Vagina (tissue), 2 donors: ENCODE results near the gene NPRL2. TPM values are rescaled to one million over a fixed set of nuclear protein-coding genes. Genes with fewer than 3 reads are reported as not detected.

Source experiments
- DNase-seq, 2 donors: peaks; one replicate each; pipeline ENCODE4 v3.0.0-alpha.2; 2017; ENCODE audit errors: extremely low spot score in 2 of 2
- H3K27ac ChIP-seq: fragments of 200-600 bp; sonication (generic); one replicate; pipeline ENCODE4 v1.5.1; 2019
- H3K27me3 ChIP-seq: fragments of 200-600 bp; sonication (generic); one replicate; pipeline ENCODE4 v1.5.1; 2019
- H3K36me3 ChIP-seq, 2 donors: fragments of 200-600 bp; sonication (generic); one replicate each; pipeline ENCODE4 v1.5.1; 2017 to 2019
- H3K4me1 ChIP-seq: fragments of 200-600 bp; sonication (generic); one replicate; pipeline ENCODE4 v1.5.1; 2019
- H3K4me3 ChIP-seq, 2 donors: fragments of 200-600 bp; sonication (generic); 1 replicate in 1 of 2; 2 replicates in 1 of 2; pipeline ENCODE4 v1.5.1; 2016 to 2019
- H3K9me3 ChIP-seq: fragments of 200-600 bp; sonication (generic); one replicate; pipeline ENCODE4 v1.5.1; 2019
- CTCF ChIP-seq, 3 experiments: fragments of 450-650 bp in 2 of 3; fragments of 200-600 bp in 1 of 3; sonication (generic) in 1 of 3; IDR thresholded peaks; one replicate each; pipeline ENCODE4 v1.5.1; 2017 to 2019; ENCODE audit warnings: antibody characterized with exemption in 3 of 3, mild to moderate bottlenecking in 2 of 3, moderate library complexity in 2 of 3
- POLR2A ChIP-seq, 2 donors: fragments of 450-650 bp; IDR thresholded peaks; one replicate each; pipeline ENCODE4 v1.6.1; 2017; ENCODE audit warnings: antibody characterized with exemption in 2 of 2, mild to moderate bottlenecking in 2 of 2, moderate library complexity in 2 of 2
- POLR2AphosphoS5 ChIP-seq, 2 donors: sonication (generic); formaldehyde crosslinking; IDR thresholded peaks; one replicate each; pipeline ENCODE4 v1.9.0; 2017; ENCODE audit warnings: antibody characterized with exemption in 2 of 2, mild to moderate bottlenecking in 2 of 2, low read depth in 1 of 2; ENCODE audit not compliant: insufficient read depth in 1 of 2
- intact Hi-C: fragments of 100-400 bp; cut with DNase I; formaldehyde crosslinking; loops from one replicate; pipeline ENCODE4 v1.15.1; 2023
- total RNA-seq: library from RNA; depleted of rRNA; stranded (reverse); fragments of >200 nt; gene quantifications from one replicate; pipeline ENCODE4 v1.2.3, GENCODE V29; 2016

NPRL2 gene
- total RNA-seq: 17.2 TPM

DNA sequence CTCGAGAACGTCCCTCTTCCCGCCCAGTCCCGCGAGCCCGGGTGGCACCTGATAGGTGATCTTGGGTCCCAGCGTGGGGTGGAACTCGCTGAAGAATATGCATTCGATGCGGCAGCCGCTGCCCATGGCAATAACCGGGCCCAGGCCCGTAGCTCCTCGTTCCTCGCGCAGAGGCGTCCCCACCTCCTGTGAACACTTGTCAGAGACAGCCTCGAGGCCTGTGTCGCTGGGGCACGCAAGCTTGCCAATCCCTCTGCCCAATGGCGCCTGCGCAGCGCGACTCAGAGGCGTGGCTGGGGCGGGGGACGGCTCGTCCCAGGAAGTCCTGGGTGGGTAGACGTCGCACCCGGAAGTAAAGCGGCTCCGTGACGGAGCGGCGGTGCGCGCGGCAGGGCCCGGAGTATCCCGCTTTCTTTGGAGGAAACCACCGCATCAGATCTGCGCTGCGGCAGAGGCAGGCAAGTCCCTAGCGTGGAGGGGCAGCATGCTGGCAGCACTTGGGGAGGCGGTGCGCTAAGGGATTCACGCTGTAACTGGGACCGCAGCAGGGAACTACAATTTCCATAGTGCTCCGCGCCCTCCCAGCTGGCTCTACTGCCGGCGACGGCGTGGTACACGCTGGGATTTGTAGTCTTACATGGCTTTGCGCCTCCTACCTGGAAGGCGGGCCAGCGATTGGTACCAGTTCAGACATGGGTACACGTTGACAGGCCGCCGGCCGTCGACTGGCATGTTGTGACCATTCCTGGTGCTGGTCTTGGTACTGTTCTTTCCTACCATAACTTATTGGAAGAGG lies at the start of gene NPRL2, which contains the start of gene CYB561D2:
NPRL2 (minus strand) TSS at position 249 of the 796 bp plus-strand sequence; CDS start at position 126, 123 bp downstream.
CYB561D2 (plus strand) TSS at position 336 of the 796 bp plus-strand sequence. CDS start 572 bp downstream, outside the sequence.
- peaks cover 43% of the 10 kb centered on the region for H3K4me1 ChIP-seq
- peak within 1 kb of the TSS; percentile 59 to 60 for H3K4me3 ChIP-seq
- peak; percentile 97 to 99 for DNase-seq
- peaks cover 0 to 31% of the 10 kb centered on the region in 2 donors for H3K36me3 ChIP-seq
- no peaks in the 10 kb centered on the region for H3K9me3 ChIP-seq
- TF ChIP-seq POLR2AphosphoS5 (IDR thresholded peaks at IDR 0.05; ENCODE audit: insufficient read depth in 1 of 2, low read depth in 1 of 2) (peak; percentile 97), CTCF (IDR thresholded peaks at IDR 0.05) (no peak), POLR2A (IDR thresholded peaks at IDR 0.05) (peak in 1 of 2 donors; percentile 64)
- H3K27me3 ChIP-seq: no peaks in the 10 kb centered on the region
- H3K27ac ChIP-seq: peak within 1 kb of the TSS; percentile 90
- intact Hi-C loops: no loop called here

DNA sequence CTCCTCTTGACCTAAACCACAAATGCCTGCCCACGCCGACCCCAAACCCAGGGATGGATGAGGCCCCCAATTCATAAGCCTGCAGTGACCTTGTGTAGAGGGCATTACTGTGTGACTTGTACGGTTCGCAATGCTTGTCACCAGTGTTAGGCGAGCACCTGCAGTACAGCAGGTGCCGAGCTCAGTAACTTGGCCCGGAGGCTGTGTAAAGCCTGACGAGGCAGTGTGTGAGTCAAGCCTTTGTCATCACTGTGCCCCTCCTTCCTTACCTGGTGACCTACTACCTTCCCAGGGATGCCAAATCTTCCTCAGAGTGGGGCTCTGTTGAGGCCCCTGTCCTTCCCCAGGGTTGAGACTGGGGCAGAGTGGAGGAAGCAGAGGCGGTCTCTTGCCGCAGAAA lies 45.9 kb upstream of the NPRL2 start:
- no peaks in the 10 kb centered on the region for H3K9me3 ChIP-seq
- TF ChIP-seq POLR2A (IDR thresholded peaks at IDR 0.05) (no peak), POLR2AphosphoS5 (IDR thresholded peaks at IDR 0.05; ENCODE audit: insufficient read depth in 1 of 2, low read depth in 1 of 2) (no peak), CTCF (IDR thresholded peaks at IDR 0.05) (no peak)
- no peak overlapping the region for H3K4me3 ChIP-seq
- no peaks in the 10 kb centered on the region for H3K36me3 ChIP-seq
- intact Hi-C loops: no loop called here
- H3K27me3 ChIP-seq: no peaks in the 10 kb centered on the region
- no peak overlapping the region for H3K27ac ChIP-seq
- H3K4me1 ChIP-seq: no peaks in the 10 kb centered on the region
- no peak for DNase-seq

GRCh38 chr3:50395070-50395860 lies 44.7 kb upstream of the NPRL2 start:
- H3K4me1 ChIP-seq: peaks cover 8% of the 10 kb centered on the region
- no peaks in the 10 kb centered on the region for H3K9me3 ChIP-seq
- no peak overlapping the region for H3K4me3 ChIP-seq
- H3K36me3 ChIP-seq: no peaks in the 10 kb centered on the region
- H3K27ac ChIP-seq: no peak overlapping the region
- intact Hi-C loops: no loop called here
- no peaks in the 10 kb centered on the region for H3K27me3 ChIP-seq
- DNase-seq: no peak
- TF ChIP-seq POLR2AphosphoS5 (IDR thresholded peaks at IDR 0.05; ENCODE audit: insufficient read depth in 1 of 2, low read depth in 1 of 2) (no peak), POLR2A (IDR thresholded peaks at IDR 0.05) (no peak), CTCF (IDR thresholded peaks at IDR 0.05) (no peak)

DNA sequence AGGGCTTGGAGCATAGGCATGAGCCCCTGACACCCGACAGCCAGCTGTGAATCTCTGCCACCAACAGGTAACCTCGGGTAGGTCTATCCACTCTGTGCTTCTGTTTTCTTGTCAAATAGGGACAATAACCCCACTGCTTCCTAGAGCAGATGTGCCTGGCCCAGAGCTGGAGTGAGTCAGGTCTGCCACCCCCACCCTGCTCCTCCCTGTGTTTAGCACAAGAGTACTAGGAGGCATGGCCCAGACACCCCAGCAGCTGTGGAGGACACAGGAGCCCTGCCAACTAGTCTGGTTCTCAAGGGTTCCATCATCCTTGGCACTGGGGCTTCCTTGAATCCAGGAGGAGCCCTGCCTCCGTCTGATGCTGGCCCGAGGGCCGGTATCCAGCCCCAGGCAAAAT lies 42.5 kb upstream of the NPRL2 start:
- Histone ChIP-seq H3K36me3 (no peaks in the 10 kb centered on the region), H3K27me3 (no peaks in the 10 kb centered on the region), H3K9me3 (no peaks in the 10 kb centered on the region), H3K4me3 (no peak overlapping the region), H3K4me1 (peaks cover 8% of the 10 kb centered on the region), H3K27ac (no peak overlapping the region)
- no peak for TF ChIP-seq POLR2AphosphoS5 (IDR thresholded peaks at IDR 0.05; ENCODE audit: insufficient read depth in 1 of 2, low read depth in 1 of 2)
- intact Hi-C loops: no loop called here
- DNase-seq: no peak

DNA sequence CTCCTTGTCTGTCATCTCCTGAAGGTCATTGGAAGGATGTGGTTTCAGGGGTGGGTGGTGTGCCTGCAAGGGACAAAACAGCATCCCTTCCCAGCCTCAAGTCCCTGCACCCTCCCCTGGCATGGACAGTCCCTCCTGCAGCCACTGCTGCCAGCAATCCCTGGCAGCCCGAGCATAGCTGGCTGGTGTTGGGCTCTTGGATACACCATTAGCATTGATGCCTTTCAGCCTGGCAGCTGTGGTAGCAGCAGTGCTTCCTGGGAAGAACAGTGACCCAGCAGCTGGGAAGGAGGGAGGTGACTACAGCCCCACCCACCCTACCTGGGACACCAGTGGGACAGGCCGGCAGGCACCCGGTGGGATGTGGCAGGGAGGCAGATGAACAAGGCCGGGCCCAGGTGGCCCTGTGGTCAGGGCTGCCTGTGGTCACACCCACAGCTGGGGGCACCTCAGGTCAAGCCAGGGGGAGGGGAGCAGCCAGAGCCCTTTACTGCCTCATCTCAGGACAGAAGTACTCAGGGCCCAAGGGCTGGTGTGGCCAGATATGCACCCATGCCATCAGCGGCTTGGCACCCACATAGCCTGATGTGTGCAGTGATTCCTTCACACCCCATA lies 41.6 kb upstream of the NPRL2 start:
- H3K9me3 ChIP-seq: no peaks in the 10 kb centered on the region
- no peak for TF ChIP-seq POLR2AphosphoS5 (IDR thresholded peaks at IDR 0.05; ENCODE audit: insufficient read depth in 1 of 2, low read depth in 1 of 2)
- no peak for TF ChIP-seq CTCF (IDR thresholded peaks at IDR 0.05)
- TF ChIP-seq POLR2A (IDR thresholded peaks at IDR 0.05): no peak
- no peak overlapping the region for H3K27ac ChIP-seq
- intact Hi-C loops: no loop called here
- H3K27me3 ChIP-seq: no peaks in the 10 kb centered on the region
- H3K4me1 ChIP-seq: peaks cover 8% of the 10 kb centered on the region
- no peak overlapping the region for H3K4me3 ChIP-seq
- no peak for DNase-seq
- no peaks in the 10 kb centered on the region for H3K36me3 ChIP-seq
